Parathyroid adenoma (tissue), 2 donors: ENCODE data around the gene RBM28.
A peak's percentile ranks its signal among the peaks of the same experiment; 100 is the strongest.

ENCODE experiments used
- H2AFZ ChIP-seq: fragments of 300-600 bp; sonication (generic); one replicate; pipeline ENCODE4 v1.7.0; 2017; ENCODE audit warnings: antibody characterized with exemption, mild to moderate bottlenecking
- H3K27ac ChIP-seq: fragments of 300-600 bp; sonication (generic); one replicate; pipeline ENCODE4 v1.7.0; 2017
- H3K27me3 ChIP-seq: fragments of 300-600 bp; sonication (generic); one replicate; pipeline ENCODE4 v1.7.0; 2017; ENCODE audit warnings: low read length; ENCODE audit not compliant: control insufficient read depth, insufficient read depth
- H3K36me3 ChIP-seq: fragments of 300-600 bp; sonication (generic); one replicate; pipeline ENCODE4 v1.7.0; 2017; ENCODE audit warnings: low read length; ENCODE audit not compliant: control insufficient read depth, insufficient read depth
- H3K4me1 ChIP-seq: fragments of 300-600 bp; sonication (generic); one replicate; pipeline ENCODE4 v1.7.0; 2017; ENCODE audit warnings: control low read depth
- H3K4me2 ChIP-seq: fragments of 300-600 bp; sonication (generic); one replicate; pipeline ENCODE4 v1.7.0; 2017; ENCODE audit warnings: low read length
- H3K4me3 ChIP-seq: fragments of 300-600 bp; sonication (generic); one replicate; pipeline ENCODE4 v1.7.0; 2017; ENCODE audit warnings: low read depth, low read length
- H3K79me2 ChIP-seq: fragments of 300-600 bp; sonication (generic); one replicate; pipeline ENCODE4 v1.7.0; 2017; ENCODE audit warnings: control low read depth
- H3K9ac ChIP-seq: fragments of 300-600 bp; sonication (generic); one replicate; pipeline ENCODE4 v1.7.0; 2017; ENCODE audit warnings: mild to moderate bottlenecking
- H3K9me3 ChIP-seq: fragments of 300-600 bp; sonication (generic); one replicate; pipeline ENCODE4 v1.7.0; 2017; ENCODE audit warnings: low read length; ENCODE audit not compliant: control insufficient read depth
- CTCF ChIP-seq: fragments of 300-600 bp; sonication (generic); IDR thresholded peaks from one replicate; pipeline ENCODE4 v1.7.0; 2017; ENCODE audit warnings: antibody characterized with exemption, mild to moderate bottlenecking
- donor health status: primary hyperparathyroidism.

The RBM28 gene

GRCh38 chr7:128385988-128386925 lies 42.5 kb upstream of the RBM28 start:
- Histone ChIP-seq H3K9me3 (no peaks in the 10 kb centered on the region), H3K4me1 (no peaks in the 10 kb centered on the region), H3K27ac (no peak overlapping the region)

GRCh38 chr7:128384726-128385125 lies 41.0 kb upstream of the RBM28 start:
- no peaks in the 10 kb centered on the region for H3K4me1 ChIP-seq

More at GRCh38 chr7:128385988-128386925, 42.5 kb upstream of the RBM28 start:
- Histone ChIP-seq H2AFZ (no peak overlapping the region), H3K4me2 (no peak overlapping the region), H3K79me2 (no peaks in the 10 kb centered on the region), H3K27me3 (no peaks in the 10 kb centered on the region), H3K36me3 (no peaks in the 10 kb centered on the region), H3K9ac (no peak overlapping the region), H3K4me3 (no peak overlapping the region)
- TF ChIP-seq CTCF, result no peak

GRCh38 chr7:128383776-128384175 lies 40.1 kb upstream of the RBM28 start:
- Histone ChIP-seq H3K79me2 (no peaks in the 10 kb centered on the region), H3K4me3 (no peak overlapping the region), H3K4me1 (no peaks in the 10 kb centered on the region), H3K27ac (no peak overlapping the region), H2AFZ (no peak overlapping the region), H3K9ac (no peak overlapping the region), H3K9me3 (no peaks in the 10 kb centered on the region), H3K36me3 (no peaks in the 10 kb centered on the region), H3K27me3 (no peaks in the 10 kb centered on the region), H3K4me2 (no peak overlapping the region)
- no peak for TF ChIP-seq CTCF

More at GRCh38 chr7:128384726-128385125, 41.0 kb upstream of the RBM28 start:
- Histone ChIP-seq H3K4me2 (no peak overlapping the region), H3K9ac (no peak overlapping the region), H3K79me2 (no peaks in the 10 kb centered on the region), H3K27ac (no peak overlapping the region), H3K4me3 (no peak overlapping the region), H2AFZ (no peak overlapping the region), H3K9me3 (no peaks in the 10 kb centered on the region), H3K27me3 (no peaks in the 10 kb centered on the region), H3K36me3 (no peaks in the 10 kb centered on the region)
- no peak for TF ChIP-seq CTCF

GRCh38 chr7:128381161-128381821 lies 37.6 kb upstream of the RBM28 start:
- H3K36me3 ChIP-seq, result no peaks in the 10 kb centered on the region
- H3K9me3 ChIP-seq, result no peaks in the 10 kb centered on the region
- H3K4me3 ChIP-seq, result no peak overlapping the region
- no peaks in the 10 kb centered on the region for H3K79me2 ChIP-seq
- H3K27me3 ChIP-seq, result no peaks in the 10 kb centered on the region
- no peak overlapping the region for H3K9ac ChIP-seq
- H2AFZ ChIP-seq, result no peak overlapping the region
- no peak overlapping the region for H3K4me2 ChIP-seq
- peak; percentile 15 for TF ChIP-seq CTCF
- H3K4me1 ChIP-seq, result no peaks in the 10 kb centered on the region
- no peak overlapping the region for H3K27ac ChIP-seq
